Suprapubic skin (tissue), 3 donors: Measurements from ENCODE around the gene AP3B1.

Experiments
- POLR2A ChIP-seq, 2 donors: fragments of 450-650 bp; IDR thresholded peaks; one replicate each; pipeline ENCODE4 v1.6.1; 2017; ENCODE audit warnings: antibody characterized with exemption in 2 of 2, mild to moderate bottlenecking in 2 of 2, moderate library complexity in 2 of 2
- TF ChIP-seq, protein P1 (sequence below), 2 donors: fragments of 200-600 bp in 1 of 2; fragments of 450-650 bp in 1 of 2; sonication (generic) in 1 of 2; IDR thresholded peaks; one replicate each; pipeline ENCODE4 v1.5.1; 2016 to 2019; ENCODE audit warnings: antibody characterized with exemption in 2 of 2, mild to moderate bottlenecking in 1 of 2, moderate library complexity in 1 of 2

DNA sequence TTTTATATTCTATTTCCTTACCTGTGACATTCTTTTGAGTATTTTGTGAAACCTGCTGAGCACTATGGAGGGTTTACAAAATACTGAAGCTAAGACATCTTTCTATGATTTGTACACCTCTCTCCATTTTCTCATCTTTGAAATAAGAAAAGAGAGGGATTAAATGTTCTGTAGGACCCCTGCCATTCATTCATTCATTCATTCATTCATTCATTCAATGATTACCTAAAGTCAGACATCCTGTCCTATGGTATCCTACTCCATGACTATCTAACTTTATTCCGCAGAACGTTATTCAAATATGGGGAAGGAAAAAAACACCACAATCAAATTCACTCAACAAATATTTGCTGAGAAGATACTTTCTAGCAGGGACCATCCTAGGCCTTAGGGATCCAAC lies 51.4 kb downstream of the AP3B1 start:
- TF ChIP-seq, protein P1, sequence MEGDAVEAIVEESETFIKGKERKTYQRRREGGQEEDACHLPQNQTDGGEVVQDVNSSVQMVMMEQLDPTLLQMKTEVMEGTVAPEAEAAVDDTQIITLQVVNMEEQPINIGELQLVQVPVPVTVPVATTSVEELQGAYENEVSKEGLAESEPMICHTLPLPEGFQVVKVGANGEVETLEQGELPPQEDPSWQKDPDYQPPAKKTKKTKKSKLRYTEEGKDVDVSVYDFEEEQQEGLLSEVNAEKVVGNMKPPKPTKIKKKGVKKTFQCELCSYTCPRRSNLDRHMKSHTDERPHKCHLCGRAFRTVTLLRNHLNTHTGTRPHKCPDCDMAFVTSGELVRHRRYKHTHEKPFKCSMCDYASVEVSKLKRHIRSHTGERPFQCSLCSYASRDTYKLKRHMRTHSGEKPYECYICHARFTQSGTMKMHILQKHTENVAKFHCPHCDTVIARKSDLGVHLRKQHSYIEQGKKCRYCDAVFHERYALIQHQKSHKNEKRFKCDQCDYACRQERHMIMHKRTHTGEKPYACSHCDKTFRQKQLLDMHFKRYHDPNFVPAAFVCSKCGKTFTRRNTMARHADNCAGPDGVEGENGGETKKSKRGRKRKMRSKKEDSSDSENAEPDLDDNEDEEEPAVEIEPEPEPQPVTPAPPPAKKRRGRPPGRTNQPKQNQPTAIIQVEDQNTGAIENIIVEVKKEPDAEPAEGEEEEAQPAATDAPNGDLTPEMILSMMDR (IDR thresholded peaks at IDR 0.05), result no peak
- no peak for TF ChIP-seq POLR2A (IDR thresholded peaks at IDR 0.05)
